K562 (cell line): ENCODE data around the gene ZNF502. TPM values are rescaled to one million over a fixed set of nuclear protein-coding genes. Genes with fewer than 3 reads are reported as not detected.

Source experiments
- CSDE1 ChIP-seq, 2 experiments: fragments of 450-650 bp; IDR thresholded peaks; 2 replicates each; pipeline ENCODE4 v1.6.1; 2016; ENCODE audit warnings: mild to moderate bottlenecking in 1 of 2
- EZH2 ChIP-seq: IDR thresholded peaks from 2 replicates; pipeline ENCODE4 v1.6.1; 2012; ENCODE audit warnings: low read depth, mild to moderate bottlenecking, inconsistent platforms, low read length, borderline replicate concordance
- HDAC3 ChIP-seq: fragments of 450-650 bp; IDR thresholded peaks from 2 replicates; pipeline ENCODE4 v1.6.1; 2018; ENCODE audit warnings: borderline replicate concordance, mild to moderate bottlenecking, moderate library complexity; ENCODE audit not compliant: partially characterized antibody
- KHSRP ChIP-seq: fragments of 450-650 bp; IDR thresholded peaks from 2 replicates; pipeline ENCODE4 v1.6.1; 2017
- MAFG ChIP-seq: fragments of 450-650 bp; conservative IDR thresholded peaks from 2 replicates; pipeline ENCODE4 v1.6.1; 2016; ENCODE audit warnings: missing genetic modification characterization, missing compliant biosample characterization
- MTA1 ChIP-seq: fragments of 450-650 bp; IDR thresholded peaks from 2 replicates; pipeline ENCODE4 v1.6.1; 2017; ENCODE audit warnings: borderline replicate concordance
- NCOA1 ChIP-seq: fragments of 450-650 bp; IDR thresholded peaks from 2 replicates; pipeline ENCODE4 v1.6.1; 2016; ENCODE audit warnings: low read depth
- NFATC3 ChIP-seq: fragments of 450-650 bp; IDR thresholded peaks from 2 replicates; pipeline ENCODE4 v1.6.1; 2017; ENCODE audit warnings: mild to moderate bottlenecking
- SP2 ChIP-seq: IDR thresholded peaks from 2 replicates; pipeline ENCODE4 v1.6.1; 2011; ENCODE audit warnings: mild to moderate bottlenecking, low read depth, low read length, moderate library complexity; ENCODE audit not compliant: poor library complexity, severe bottlenecking; ENCODE audit errors: extremely low read depth
- XRCC5 ChIP-seq: fragments of 200-400 bp; formaldehyde crosslinking; IDR thresholded peaks from 2 replicates; pipeline ENCODE4 v1.6.1; 2017; ENCODE audit warnings: low read depth, mild to moderate bottlenecking, low read length
- YY1 ChIP-seq, 3 experiments: IDR thresholded peaks; 2 replicates each; pipeline ENCODE4 v1.6.1; 2011; ENCODE audit warnings: low read length in 2 of 3, mild to moderate bottlenecking in 2 of 3, moderate library complexity in 2 of 3, borderline replicate concordance in 1 of 3, control low read depth in 1 of 3, low read depth in 1 of 3; ENCODE audit not compliant: insufficient read depth in 3 of 3, insufficient replicate concordance in 2 of 3, control insufficient read depth in 1 of 3, insufficient read length in 1 of 3; ENCODE audit errors: extremely low read depth in 1 of 3
- ZNF143 ChIP-seq: sonication (generic); formaldehyde crosslinking; IDR thresholded peaks from 2 replicates; pipeline ENCODE4 v1.9.0; 2022; ENCODE audit warnings: mild to moderate bottlenecking, missing genetic modification reagents
- ZNF146 ChIP-seq: IDR thresholded peaks from one replicate; pipeline ENCODE4 v1.6.1; 2018; ENCODE audit warnings: missing compliant biosample characterization; ENCODE audit not compliant: unreplicated experiment
- ZNF589 ChIP-seq: fragments of 200-800 bp; sonication (Bioruptor generic); IDR thresholded peaks from 2 replicates; pipeline ENCODE4 v1.6.1; 2016; ENCODE audit warnings: low read depth, missing genetic modification characterization, missing compliant biosample characterization
- polyA plus RNA-seq, 8 experiments: library from polyadenylated mRNA; depleted of rRNA in 4 of 8; stranded (reverse) in 5 of 8; unstranded in 3 of 8; fragments of >200 nt; fragmentation: Nextera tagmentation in 2 of 8; fragmentation: Illumina TruSeq in 1 of 8; extraction: Ambion mirVana in 2 of 8; extraction: Trizol in 1 of 8; gene quantifications; 2 replicates each; pipeline versions ENCODE4 v1.2.1 to v1.2.3, GENCODE V29; 2011 to 2014; ENCODE audit warnings: inconsistent platforms in 1 of 8, missing spikeins in 1 of 8
- total RNA-seq, 7 experiments: library from RNA; depleted of rRNA in 6 of 7; stranded (reverse); fragments of >200 nt in 6 of 7; fragmentation: Illumina TruSeq in 2 of 7; extraction: Trizol in 2 of 7; gene quantifications; 2 replicates each; pipeline versions ENCODE4 v1.2.1 to v1.2.3, GENCODE V29; 2011 to 2021; ENCODE audit warnings: low replicate concordance in 1 of 7
- TF ChIP-seq, protein P1 (sequence below): fragments of 250-450 bp; sonication (Bioruptor Pico); IDR thresholded peaks from 2 replicates; pipeline ENCODE4 v1.8.0; 2022; ENCODE audit warnings: inconsistent platforms
- TF ChIP-seq, protein P2 (sequence below), 3 experiments: IDR thresholded peaks in 2 of 3; conservative IDR thresholded peaks in 1 of 3; 2 replicates each; pipeline ENCODE4 v1.5.1; 2011 to 2012; ENCODE audit warnings: low read length in 3 of 3, mild to moderate bottlenecking in 3 of 3, control low read depth in 2 of 3, improper control_type of control experiment in 1 of 3, inconsistent platforms in 1 of 3, low read depth in 1 of 3, mixed read lengths in 1 of 3, moderate library complexity in 1 of 3; ENCODE audit not compliant: insufficient read depth in 2 of 3
- TF ChIP-seq, protein P3 (sequence below): fragments of 450-650 bp; IDR thresholded peaks from 2 replicates; pipeline ENCODE4 v1.6.1; 2016; ENCODE audit warnings: mild to moderate bottlenecking
- TF ChIP-seq, protein P4 (sequence below): sonication (generic); formaldehyde crosslinking; IDR thresholded peaks from 2 replicates; pipeline ENCODE4 v1.9.0; 2022; ENCODE audit warnings: mild to moderate bottlenecking, missing genetic modification reagents

Gene ZNF502
- total and polyA plus RNA-seq, 9 of the 15 experiments (the other 6 are each of a cell fraction or from before 2014, with no cell fraction given), result 0.38 to 0.98 (median 0.67) TPM

DNA sequence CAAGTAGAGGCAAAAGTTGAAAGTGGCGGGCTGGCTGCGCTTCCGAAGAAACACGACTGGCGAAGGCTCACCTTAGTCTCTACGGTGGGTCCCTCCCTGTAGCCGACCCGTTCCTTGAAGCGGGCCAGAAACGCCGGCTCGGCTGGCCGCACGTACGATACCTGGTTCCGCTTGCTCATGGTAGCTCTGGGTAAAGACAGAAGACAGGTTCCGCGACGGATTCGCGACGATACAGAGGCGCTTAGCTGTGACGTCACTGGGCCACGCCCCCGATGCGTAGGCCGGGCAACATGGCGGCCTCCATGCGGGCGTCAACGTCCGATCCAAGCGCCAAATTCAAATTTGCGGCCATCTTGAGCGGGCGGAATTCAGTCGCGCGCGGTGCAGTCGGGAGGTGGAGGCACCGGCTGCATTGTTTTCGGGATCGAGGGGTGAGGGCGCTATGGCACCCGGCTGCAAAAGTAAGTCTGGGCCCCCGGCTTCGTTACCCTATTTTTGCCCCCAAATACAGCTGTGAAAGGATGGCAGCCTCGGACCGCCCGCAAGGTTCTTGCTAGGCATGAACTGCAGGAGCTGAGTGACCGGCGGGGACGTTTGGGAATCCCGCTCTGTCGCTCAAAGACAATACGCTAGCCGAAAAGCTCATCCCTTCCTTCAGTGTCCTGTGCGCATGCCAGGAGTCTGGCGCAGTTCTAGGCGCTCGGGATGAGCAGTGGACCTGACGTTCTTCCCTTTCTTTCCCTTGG is 49.1 kb downstream of the ZNF502 start, which contains the start of the genes KIAA1143 and KIF15 (continued):
- TF ChIP-seq, protein P1, sequence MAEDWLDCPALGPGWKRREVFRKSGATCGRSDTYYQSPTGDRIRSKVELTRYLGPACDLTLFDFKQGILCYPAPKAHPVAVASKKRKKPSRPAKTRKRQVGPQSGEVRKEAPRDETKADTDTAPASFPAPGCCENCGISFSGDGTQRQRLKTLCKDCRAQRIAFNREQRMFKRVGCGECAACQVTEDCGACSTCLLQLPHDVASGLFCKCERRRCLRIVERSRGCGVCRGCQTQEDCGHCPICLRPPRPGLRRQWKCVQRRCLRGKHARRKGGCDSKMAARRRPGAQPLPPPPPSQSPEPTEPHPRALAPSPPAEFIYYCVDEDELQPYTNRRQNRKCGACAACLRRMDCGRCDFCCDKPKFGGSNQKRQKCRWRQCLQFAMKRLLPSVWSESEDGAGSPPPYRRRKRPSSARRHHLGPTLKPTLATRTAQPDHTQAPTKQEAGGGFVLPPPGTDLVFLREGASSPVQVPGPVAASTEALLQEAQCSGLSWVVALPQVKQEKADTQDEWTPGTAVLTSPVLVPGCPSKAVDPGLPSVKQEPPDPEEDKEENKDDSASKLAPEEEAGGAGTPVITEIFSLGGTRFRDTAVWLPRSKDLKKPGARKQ (CRISPR knock-in tag), result no peak
- TF ChIP-seq KHSRP (peak; percentile 96), CSDE1 (IDR thresholded peaks at IDR 0.05) (peak; percentile 92), ZNF589 (CRISPR knock-in tag) (no peak), SP2 (no peak), XRCC5 (0 out of 2 replicates have a peak, but pooled peaks have one; percentile 72), NCOA1 (no peak; the same call in 1 of the 2 replicates), NFATC3 (no peak), ZNF143 (CRISPR knock-in tag) (peak; percentile 58; the same call in 1 of the 2 replicates), HDAC3 (no peak), YY1 (IDR thresholded peaks at IDR 0.05; ENCODE audit: borderline replicate concordance in 1 of 3, control insufficient read depth in 1 of 3, extremely low read depth in 1 of 3, insufficient read depth in 3 of 3, insufficient read length in 1 of 3, insufficient replicate concordance in 2 of 3, low read depth in 1 of 3, low read length in 2 of 3) (peak; percentile 99 to 100 (median 99)), EZH2 (no peak; the same call in 1 of the 2 replicates), MAFG (tag) (0 out of 2 replicates have a peak, but pooled peaks have one; percentile 32), ZNF146 (CRISPR knock-in tag) (no peak), MTA1 (peak; percentile 99)
- TF ChIP-seq, protein P2, sequence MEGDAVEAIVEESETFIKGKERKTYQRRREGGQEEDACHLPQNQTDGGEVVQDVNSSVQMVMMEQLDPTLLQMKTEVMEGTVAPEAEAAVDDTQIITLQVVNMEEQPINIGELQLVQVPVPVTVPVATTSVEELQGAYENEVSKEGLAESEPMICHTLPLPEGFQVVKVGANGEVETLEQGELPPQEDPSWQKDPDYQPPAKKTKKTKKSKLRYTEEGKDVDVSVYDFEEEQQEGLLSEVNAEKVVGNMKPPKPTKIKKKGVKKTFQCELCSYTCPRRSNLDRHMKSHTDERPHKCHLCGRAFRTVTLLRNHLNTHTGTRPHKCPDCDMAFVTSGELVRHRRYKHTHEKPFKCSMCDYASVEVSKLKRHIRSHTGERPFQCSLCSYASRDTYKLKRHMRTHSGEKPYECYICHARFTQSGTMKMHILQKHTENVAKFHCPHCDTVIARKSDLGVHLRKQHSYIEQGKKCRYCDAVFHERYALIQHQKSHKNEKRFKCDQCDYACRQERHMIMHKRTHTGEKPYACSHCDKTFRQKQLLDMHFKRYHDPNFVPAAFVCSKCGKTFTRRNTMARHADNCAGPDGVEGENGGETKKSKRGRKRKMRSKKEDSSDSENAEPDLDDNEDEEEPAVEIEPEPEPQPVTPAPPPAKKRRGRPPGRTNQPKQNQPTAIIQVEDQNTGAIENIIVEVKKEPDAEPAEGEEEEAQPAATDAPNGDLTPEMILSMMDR (IDR thresholded peaks at IDR 0.05 in 2 of 3, conservative IDR thresholded peaks at IDR 0.05 in 1 of 3; ENCODE audit: insufficient read depth in 2 of 3, low read depth in 1 of 3, low read length in 3 of 3), result peak in 1 of 3 experiments; percentile 44; a peak in 2 of 6 replicates
- TF ChIP-seq, protein P3, sequence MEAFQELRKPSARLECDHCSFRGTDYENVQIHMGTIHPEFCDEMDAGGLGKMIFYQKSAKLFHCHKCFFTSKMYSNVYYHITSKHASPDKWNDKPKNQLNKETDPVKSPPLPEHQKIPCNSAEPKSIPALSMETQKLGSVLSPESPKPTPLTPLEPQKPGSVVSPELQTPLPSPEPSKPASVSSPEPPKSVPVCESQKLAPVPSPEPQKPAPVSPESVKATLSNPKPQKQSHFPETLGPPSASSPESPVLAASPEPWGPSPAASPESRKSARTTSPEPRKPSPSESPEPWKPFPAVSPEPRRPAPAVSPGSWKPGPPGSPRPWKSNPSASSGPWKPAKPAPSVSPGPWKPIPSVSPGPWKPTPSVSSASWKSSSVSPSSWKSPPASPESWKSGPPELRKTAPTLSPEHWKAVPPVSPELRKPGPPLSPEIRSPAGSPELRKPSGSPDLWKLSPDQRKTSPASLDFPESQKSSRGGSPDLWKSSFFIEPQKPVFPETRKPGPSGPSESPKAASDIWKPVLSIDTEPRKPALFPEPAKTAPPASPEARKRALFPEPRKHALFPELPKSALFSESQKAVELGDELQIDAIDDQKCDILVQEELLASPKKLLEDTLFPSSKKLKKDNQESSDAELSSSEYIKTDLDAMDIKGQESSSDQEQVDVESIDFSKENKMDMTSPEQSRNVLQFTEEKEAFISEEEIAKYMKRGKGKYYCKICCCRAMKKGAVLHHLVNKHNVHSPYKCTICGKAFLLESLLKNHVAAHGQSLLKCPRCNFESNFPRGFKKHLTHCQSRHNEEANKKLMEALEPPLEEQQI, result peak; percentile 92
- TF ChIP-seq, protein P4, sequence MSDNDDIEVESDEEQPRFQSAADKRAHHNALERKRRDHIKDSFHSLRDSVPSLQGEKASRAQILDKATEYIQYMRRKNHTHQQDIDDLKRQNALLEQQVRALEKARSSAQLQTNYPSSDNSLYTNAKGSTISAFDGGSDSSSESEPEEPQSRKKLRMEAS (CRISPR knock-in tag), result peak; percentile 94
